MCF 10A (cell line): ENCODE measurements around the gene SPPL2B. TPM values are rescaled to one million over a fixed set of nuclear protein-coding genes. Genes with fewer than 3 reads are reported as not detected.

ENCODE experiments used
- BruUV-seq: library from RNA; stranded (reverse); fragments of 400-500 nt; replicated peaks from 2 replicates; lab custom pipeline; 2021; lab: Mats Ljungman, UMichigan
- CTCF ChIA-PET: fragments of 300-600 bp; sonication (Branson Sonifier 250); formaldehyde crosslinking; extraction: SDS; loops from one replicate; lab custom pipeline; 2021; ENCODE audit warnings: antibody characterized with exemption, inconsistent platforms; lab: Yijun Ruan, JAX
- POLR2A ChIA-PET: fragments of 300-600, 350-650 bp; sonication (Branson Sonifier 250); formaldehyde crosslinking; extraction: SDS; loops from one replicate; lab custom pipeline; 2020; ENCODE audit warnings: antibody characterized with exemption, inconsistent platforms; lab: Yijun Ruan, JAX
- DNase-seq: peaks from one replicate; pipeline ENCODE4 v3.0.0-alpha.2; 2018; ENCODE audit not compliant: unreplicated experiment
- H3K27ac Mint-ChIP-seq: one replicate; pipeline ENCODE4 v1.8.0; 2022; ENCODE audit warnings: mild to moderate bottlenecking, low read depth, mixed read lengths; ENCODE audit not compliant: unreplicated experiment
- H3K27me3 Mint-ChIP-seq: one replicate; pipeline ENCODE4 v1.8.0; 2022; ENCODE audit warnings: mixed read lengths; ENCODE audit not compliant: insufficient read depth, unreplicated experiment
- H3K36me3 Mint-ChIP-seq: one replicate; pipeline ENCODE4 v1.8.0; 2022; ENCODE audit warnings: mild to moderate bottlenecking, moderate library complexity, mixed read lengths; ENCODE audit not compliant: insufficient read depth, unreplicated experiment
- H3K4me1 Mint-ChIP-seq: one replicate; pipeline ENCODE4 v1.8.0; 2022; ENCODE audit warnings: mixed read lengths; ENCODE audit not compliant: insufficient read depth, unreplicated experiment
- H3K4me3 Mint-ChIP-seq: one replicate; pipeline ENCODE4 v1.8.0; 2022; ENCODE audit warnings: mild to moderate bottlenecking, moderate library complexity, mixed read lengths; ENCODE audit not compliant: unreplicated experiment
- H3K9me3 Mint-ChIP-seq: one replicate; pipeline ENCODE4 v1.8.0; 2022; ENCODE audit warnings: mixed read lengths; ENCODE audit not compliant: unreplicated experiment
- CTCF ChIP-seq: fragments of 200-600 bp; IDR thresholded peaks from one replicate; pipeline ENCODE4 v1.8.0; 2022; ENCODE audit warnings: antibody characterized with exemption, mild to moderate bottlenecking; ENCODE audit not compliant: unreplicated experiment
- intact Hi-C: fragments of 100-400 bp; cut with micrococcal nuclease; formaldehyde crosslinking; loops from 2 replicates; pipeline ENCODE4 v1.14.1; 2022
- total RNA-seq: library from RNA; stranded (reverse); gene quantifications from 2 replicates; pipeline ENCODE4 v1.2.3, GENCODE V29; 2022

Gene SPPL2B
- total RNA-seq, 1 experiment from 2014 or later: 70.1 TPM

GRCh38 chr19:2323707-2324106, 4.8 kb upstream of the SPPL2B start:
- intact Hi-C loops: no loop called here
- no peak overlapping the region for H3K4me3 Mint-ChIP-seq
- DNase-seq: no peak
- no TSS peak for BruUV-seq
- no peaks in the 10 kb centered on the region for H3K27me3 Mint-ChIP-seq
- no peaks in the 10 kb centered on the region for H3K9me3 Mint-ChIP-seq
- TF ChIP-seq CTCF: no peak
- ChIA-PET CTCF (no interaction called here), POLR2A (no interaction called here)
- H3K36me3 Mint-ChIP-seq: peaks cover 36% of the 10 kb centered on the region
- H3K4me1 Mint-ChIP-seq: peaks cover 12% of the 10 kb centered on the region
- H3K27ac Mint-ChIP-seq: no peak overlapping the region

- ChIA-PET CTCF (no interaction called here), POLR2A (no interaction called here)
- no peak overlapping the region for H3K4me3 Mint-ChIP-seq
- peaks cover 42% of the 10 kb centered on the region for H3K36me3 Mint-ChIP-seq
- no peak for TF ChIP-seq CTCF
- H3K27me3 Mint-ChIP-seq: no peaks in the 10 kb centered on the region
- H3K9me3 Mint-ChIP-seq: no peaks in the 10 kb centered on the region
- no peak overlapping the region for H3K27ac Mint-ChIP-seq
- intact Hi-C loops: no loop called here
- BruUV-seq: no TSS peak
- DNase-seq: no peak
- H3K4me1 Mint-ChIP-seq: peaks cover 16% of the 10 kb centered on the region
These were observed 4.1 kb upstream of the SPPL2B start for GRCh38 chr19:2324220-2324948.

GRCh38 chr19:2325281-2326046, 3.0 kb upstream of the SPPL2B start:
- intact Hi-C loops: no loop called here
- POLR2A ChIA-PET: no interaction called here
- peaks cover 26% of the 10 kb centered on the region for H3K4me1 Mint-ChIP-seq
- TF ChIP-seq CTCF: no peak
- H3K4me3 Mint-ChIP-seq: no peak overlapping the region
- no TSS peak for BruUV-seq
- no peaks in the 10 kb centered on the region for H3K27me3 Mint-ChIP-seq
- DNase-seq: no peak
- H3K27ac Mint-ChIP-seq: no peak overlapping the region
- H3K9me3 Mint-ChIP-seq: no peaks in the 10 kb centered on the region
- CTCF ChIA-PET: interaction anchor here (0.6 kb wide), 1 partner anchor 52 kb away, joined by 4 read pairs; no protein-coding TSS in a partner anchor
- H3K36me3 Mint-ChIP-seq: peaks cover 47% of the 10 kb centered on the region

- intact Hi-C loops: no loop called here
- Mint-ChIP-seq H3K4me1 (peaks cover 27% of the 10 kb centered on the region), H3K27ac (no peak overlapping the region), H3K36me3 (peaks cover 51% of the 10 kb centered on the region), H3K9me3 (no peaks in the 10 kb centered on the region), H3K4me3 (peak overlapping the region; percentile 93), H3K27me3 (no peaks in the 10 kb centered on the region)
- TF ChIP-seq CTCF: no peak
- no TSS peak for BruUV-seq
- no peak for DNase-seq
- ChIA-PET CTCF (interaction anchor here (0.8 to 1.4 kb wide), 2 partner anchors 10 to 53 kb away, joined by 3 to 5 read pairs; no protein-coding TSS in a partner anchor), POLR2A (interaction anchor here (1.1 to 1.7 kb wide), 4 partner anchors 56 to 175 kb away, joined by 3 to 18 read pairs (median 7); partner anchors contain the start of gene LMNB2)
These were observed 1.7 kb upstream of the SPPL2B start for GRCh38 chr19:2326699-2327360.
